Inflammatory macrophage (primary cell): ENCODE measurements around the gene ST6GALNAC3.

Source experiments
- DNase-seq, 2 donors: peaks; one replicate each; pipeline ENCODE4 v3.0.0-alpha.2; 2020 to 2022

ST6GALNAC3 gene

GRCh38 chr1:76661531-76661930 is 587.0 kb downstream of the ST6GALNAC3 start:
- no peak for DNase-seq

DNA sequence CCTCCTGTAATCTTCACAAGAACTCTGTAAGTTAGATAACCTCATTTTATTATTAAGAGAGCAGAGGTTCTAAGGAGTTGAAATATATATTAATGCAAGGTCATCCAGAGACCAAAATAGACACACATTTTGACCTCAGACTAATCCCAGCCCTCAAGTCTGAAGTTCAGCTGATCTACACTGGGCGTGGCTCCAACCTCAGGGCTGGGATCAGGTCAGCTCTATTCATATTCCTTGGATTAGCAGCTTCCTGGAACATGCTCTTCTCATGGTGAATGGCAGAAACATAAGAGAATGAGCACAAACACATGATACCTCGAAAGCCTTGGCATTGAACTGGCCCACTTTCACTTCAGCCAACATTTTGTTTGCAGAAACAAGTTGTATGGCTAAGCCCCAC is 592.0 kb downstream of the ST6GALNAC3 start:
- DNase-seq, result no peak

- no peak for DNase-seq
Observed at GRCh38 chr1:76668046-76668445, 593.5 kb downstream of the ST6GALNAC3 start.

DNA sequence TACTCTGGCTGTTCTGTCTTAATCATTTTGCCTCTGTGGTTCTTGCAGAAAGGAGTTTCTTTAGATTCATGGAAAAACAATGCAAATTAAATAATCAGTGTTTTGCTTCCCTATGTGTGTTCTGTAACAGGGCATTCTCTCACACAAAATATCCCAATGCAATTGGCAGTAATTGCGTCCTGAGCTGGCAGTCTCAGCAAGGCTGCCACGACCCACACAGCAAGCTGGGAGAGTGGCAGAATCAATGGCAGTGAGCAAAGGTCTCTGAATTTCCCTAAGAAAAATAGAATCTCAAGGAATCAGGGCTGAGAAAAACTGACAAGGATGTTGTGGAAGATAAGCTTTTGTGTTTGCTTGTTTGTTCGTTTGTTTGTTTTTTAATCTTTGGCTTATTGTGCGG is 594.6 kb downstream of the ST6GALNAC3 start:
- no peak for DNase-seq

- no peak for DNase-seq
Observed at GRCh38 chr1:76669624-76670315, 595.2 kb downstream of the ST6GALNAC3 start.

DNA sequence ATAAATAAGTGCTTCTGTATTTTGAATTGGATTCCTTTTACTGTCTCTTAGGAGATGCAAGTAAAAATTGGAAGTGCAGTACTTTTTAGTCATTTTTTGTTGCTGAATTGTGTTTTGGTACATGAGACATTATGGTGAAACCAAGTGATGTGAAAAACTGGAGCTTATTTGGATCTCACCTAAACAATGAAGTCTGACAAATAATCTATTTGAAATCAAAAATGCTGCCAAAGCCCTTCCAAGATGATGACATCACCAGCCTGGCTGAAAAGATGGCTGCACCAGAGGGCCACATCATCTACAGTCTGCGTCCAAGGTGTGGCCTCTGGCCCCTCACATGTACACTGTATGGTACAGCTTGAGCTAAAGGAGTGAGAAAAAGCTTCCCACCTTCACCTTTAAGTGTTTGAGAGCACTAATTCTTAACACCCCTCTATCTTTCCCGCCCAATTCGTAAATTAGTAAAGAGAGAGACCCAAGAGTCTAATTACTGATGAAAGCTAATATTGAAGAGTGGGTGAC is 600.2 kb downstream of the ST6GALNAC3 start:
- DNase-seq, result no peak

DNA sequence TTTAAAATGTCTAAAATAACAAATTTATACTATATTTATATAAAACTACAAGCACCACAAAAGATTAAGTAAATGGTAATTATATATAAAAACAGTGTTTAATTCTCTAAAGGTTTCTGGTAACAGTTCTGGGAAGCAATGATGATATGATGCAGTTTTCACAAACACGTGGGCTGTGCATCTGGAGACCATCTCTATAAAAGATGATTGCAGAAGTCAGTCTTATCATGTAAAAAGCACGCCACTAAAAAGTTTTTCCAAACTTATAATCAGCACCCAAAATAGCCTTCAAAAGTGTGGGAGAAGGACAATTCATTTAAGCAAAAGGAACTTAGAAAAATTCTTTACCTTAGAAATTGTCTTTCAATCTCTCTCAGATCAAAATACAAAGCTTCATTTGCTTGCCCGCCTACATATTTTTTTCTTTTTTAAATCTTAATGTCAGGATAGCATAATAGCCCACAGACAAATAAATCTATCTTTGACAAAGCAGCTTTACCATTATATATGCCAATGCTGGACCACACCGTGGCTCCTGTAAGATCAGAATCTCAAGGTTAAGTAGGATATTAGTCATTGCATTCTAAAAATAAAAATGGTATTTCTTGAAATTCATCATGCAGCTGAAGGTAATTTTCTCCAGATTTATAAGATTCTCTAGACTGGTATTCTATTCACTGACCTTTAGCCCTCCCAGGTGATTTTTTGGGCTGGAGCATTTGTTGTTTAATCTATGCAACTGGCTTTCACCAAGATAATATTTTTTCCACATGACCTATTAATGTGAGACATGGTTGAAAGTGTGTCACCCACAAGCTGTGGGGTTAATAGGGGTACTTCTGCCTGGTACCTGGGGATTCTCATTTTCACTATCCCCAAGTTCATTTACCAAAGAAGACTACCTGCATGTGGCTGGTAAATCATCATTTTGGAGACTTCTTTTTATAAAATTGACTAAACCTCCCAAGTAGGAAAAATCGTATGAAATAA is 603.2 kb downstream of the ST6GALNAC3 start:
- no peak for DNase-seq

GRCh38 chr1:76679534-76680152 is 605.1 kb downstream of the ST6GALNAC3 start:
- DNase-seq, result no peak

- DNase-seq, result no peak
Observed at GRCh38 chr1:76680651-76681050, 606.1 kb downstream of the ST6GALNAC3 start.

DNA sequence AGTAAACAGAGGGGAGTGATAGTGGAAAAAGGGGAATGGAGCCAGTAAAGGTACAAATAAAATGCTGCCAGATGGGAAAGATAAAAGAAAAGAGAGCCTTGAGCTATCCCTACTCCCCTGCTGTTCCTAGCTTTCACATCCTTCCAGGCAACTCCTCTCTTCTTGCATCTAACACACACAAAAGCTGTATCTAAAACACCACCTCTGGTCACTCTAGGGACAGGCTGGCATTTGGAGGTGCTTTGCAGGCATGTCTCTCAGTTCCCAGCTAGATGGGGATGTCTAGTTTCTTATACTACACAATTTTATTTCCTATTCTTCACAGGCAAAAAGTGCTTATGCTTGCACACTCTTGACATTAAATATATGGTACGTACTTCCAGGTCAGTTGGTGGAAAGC is 607.6 kb downstream of the ST6GALNAC3 start:
- DNase-seq, result no peak
